HepG2 (cell line): ENCODE data around the gene INF2. TPM values are rescaled to one million over a fixed set of nuclear protein-coding genes. Genes with fewer than 3 reads are reported as not detected.
A peak's percentile ranks its signal among the peaks of the same experiment; 100 is the strongest.

Experiments
- HNF4G ChIP-seq, 2 experiments: sonication (generic) in 1 of 2; formaldehyde crosslinking in 1 of 2; IDR thresholded peaks; 2 replicates each; pipeline versions ENCODE4 v1.4.0 to v1.6.1; 2011 to 2020; ENCODE audit warnings: borderline replicate concordance in 2 of 2, low read depth in 2 of 2, mild to moderate bottlenecking in 2 of 2, low read length in 1 of 2, missing genetic modification reagents in 1 of 2, moderate library complexity in 1 of 2
- HOXA3 ChIP-seq: sonication (generic); formaldehyde crosslinking; IDR thresholded peaks from 2 replicates; pipeline ENCODE4 v1.5.0; 2020; ENCODE audit warnings: missing genetic modification reagents
- KMT2A ChIP-seq: sonication (generic); formaldehyde crosslinking; IDR thresholded peaks from 2 replicates; pipeline ENCODE4 v1.4.0; 2020; ENCODE audit warnings: missing genetic modification reagents
- SAFB2 ChIP-seq: sonication (generic); formaldehyde crosslinking; IDR thresholded peaks from 2 replicates; pipeline ENCODE4 v1.5.1; 2020; ENCODE audit warnings: missing genetic modification reagents, low read depth, mild to moderate bottlenecking, borderline replicate concordance
- SALL2 ChIP-seq: sonication (generic); formaldehyde crosslinking; IDR thresholded peaks from 2 replicates; pipeline ENCODE4 v1.8.1; 2023; ENCODE audit warnings: mild to moderate bottlenecking, missing genetic modification reagents, inconsistent platforms
- SMYD3 ChIP-seq: sonication (generic); formaldehyde crosslinking; IDR thresholded peaks from 2 replicates; pipeline ENCODE4 v1.8.1; 2023; ENCODE audit warnings: mild to moderate bottlenecking, missing genetic modification reagents
- SP4 ChIP-seq: sonication (generic); formaldehyde crosslinking; IDR thresholded peaks from 2 replicates; pipeline ENCODE4 v1.8.1; 2023; ENCODE audit warnings: mild to moderate bottlenecking, missing genetic modification reagents
- ZBTB46 ChIP-seq: sonication (generic); formaldehyde crosslinking; IDR thresholded peaks from 2 replicates; pipeline ENCODE4 v1.4.0; 2020; ENCODE audit warnings: mild to moderate bottlenecking, missing genetic modification reagents, borderline replicate concordance
- ZNF558 ChIP-seq: sonication (generic); formaldehyde crosslinking; IDR thresholded peaks from 2 replicates; pipeline ENCODE4 v1.9.0; 2022; ENCODE audit warnings: mild to moderate bottlenecking, missing genetic modification reagents, borderline replicate concordance
- ZSCAN21 ChIP-seq: sonication (generic); formaldehyde crosslinking; IDR thresholded peaks from 2 replicates; pipeline ENCODE4 v1.8.0; 2022; ENCODE audit warnings: mild to moderate bottlenecking, missing genetic modification reagents, moderate library complexity, borderline replicate concordance
- polyA plus RNA-seq, 8 experiments: library from polyadenylated mRNA; depleted of rRNA in 3 of 8; stranded (reverse) in 7 of 8; unstranded in 1 of 8; fragments of >200 nt; fragmentation: Illumina TruSeq in 4 of 8; extraction: Trizol in 4 of 8; gene quantifications; 2 replicates each; pipeline versions ENCODE4 v1.2.1 to v1.2.3, GENCODE V29; 2011 to 2016; ENCODE audit warnings: low read depth in 4 of 8, missing spikeins in 1 of 8, mixed read lengths in 1 of 8; ENCODE audit not compliant: insufficient read depth in 1 of 8
- total RNA-seq, 5 experiments: library from RNA; depleted of rRNA; stranded (reverse); fragments of >200 nt; fragmentation: Illumina TruSeq; extraction: Trizol; gene quantifications; 2 replicates each; pipeline ENCODE4 v1.2.3, GENCODE V29; 2016; ENCODE audit warnings: low read depth in 1 of 5
- TF ChIP-seq, protein P1 (sequence below): sonication (generic); formaldehyde crosslinking; IDR thresholded peaks from 2 replicates; pipeline ENCODE4 v1.4.0; 2020; ENCODE audit warnings: missing genetic modification reagents
- TF ChIP-seq, protein P2 (sequence below): sonication (generic); formaldehyde crosslinking; IDR thresholded peaks from 2 replicates; pipeline ENCODE4 v1.8.0; 2022; ENCODE audit warnings: mild to moderate bottlenecking, missing genetic modification reagents; ENCODE audit not compliant: insufficient replicate concordance
- TF ChIP-seq, protein P3 (sequence below): sonication (generic); formaldehyde crosslinking; IDR thresholded peaks from 2 replicates; pipeline ENCODE4 v1.5.1; 2020; ENCODE audit warnings: mild to moderate bottlenecking, missing genetic modification reagents, borderline replicate concordance
- TF ChIP-seq, protein P4 (sequence below): sonication (generic); formaldehyde crosslinking; IDR thresholded peaks from 2 replicates; pipeline ENCODE4 v1.5.1; 2020; ENCODE audit warnings: missing genetic modification reagents, mild to moderate bottlenecking, borderline replicate concordance

INF2 gene
- total and polyA plus RNA-seq, 2 of the 13 experiments (the other 11 are each of a cell fraction or from before 2014, with no cell fraction given): 16.4 to 26.4 TPM

GRCh38 chr14:104723651-104724406 lies 34.4 kb downstream of the INF2 start, which contains the start of gene ADSS1 (continued):
- TF ChIP-seq, protein P1, sequence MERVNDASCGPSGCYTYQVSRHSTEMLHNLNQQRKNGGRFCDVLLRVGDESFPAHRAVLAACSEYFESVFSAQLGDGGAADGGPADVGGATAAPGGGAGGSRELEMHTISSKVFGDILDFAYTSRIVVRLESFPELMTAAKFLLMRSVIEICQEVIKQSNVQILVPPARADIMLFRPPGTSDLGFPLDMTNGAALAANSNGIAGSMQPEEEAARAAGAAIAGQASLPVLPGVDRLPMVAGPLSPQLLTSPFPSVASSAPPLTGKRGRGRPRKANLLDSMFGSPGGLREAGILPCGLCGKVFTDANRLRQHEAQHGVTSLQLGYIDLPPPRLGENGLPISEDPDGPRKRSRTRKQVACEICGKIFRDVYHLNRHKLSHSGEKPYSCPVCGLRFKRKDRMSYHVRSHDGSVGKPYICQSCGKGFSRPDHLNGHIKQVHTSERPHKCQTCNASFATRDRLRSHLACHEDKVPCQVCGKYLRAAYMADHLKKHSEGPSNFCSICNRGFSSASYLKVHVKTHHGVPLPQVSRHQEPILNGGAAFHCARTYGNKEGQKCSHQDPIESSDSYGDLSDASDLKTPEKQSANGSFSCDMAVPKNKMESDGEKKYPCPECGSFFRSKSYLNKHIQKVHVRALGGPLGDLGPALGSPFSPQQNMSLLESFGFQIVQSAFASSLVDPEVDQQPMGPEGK (CRISPR knock-in tag): peak; percentile 79
- TF ChIP-seq SP4 (CRISPR knock-in tag): peak; percentile 72
- no peak for TF ChIP-seq SAFB2
- TF ChIP-seq HNF4G (IDR thresholded peaks at IDR 0.05; ENCODE audit: borderline replicate concordance, low read depth, low read length): peak; percentile 49; the same call in 1 of the 2 replicates
- TF ChIP-seq HNF4G (CRISPR knock-in tag; IDR thresholded peaks at IDR 0.05; ENCODE audit: borderline replicate concordance, low read depth): 0 out of 2 replicates have a peak, but pooled peaks have one; percentile 39
- TF ChIP-seq SALL2 (CRISPR knock-in tag): peak; percentile 56; the same call in 1 of the 2 replicates
- TF ChIP-seq HOXA3 (CRISPR knock-in tag): peak; percentile 27; the same call in 1 of the 2 replicates
- TF ChIP-seq SMYD3 (CRISPR knock-in tag): no peak
- TF ChIP-seq ZSCAN21 (CRISPR knock-in tag): no peak; the same call in 1 of the 2 replicates
- TF ChIP-seq ZBTB46 (CRISPR knock-in tag): no peak
- TF ChIP-seq KMT2A (CRISPR knock-in tag): 0 out of 2 replicates have a peak, but pooled peaks have one; percentile 35
- TF ChIP-seq ZNF558 (CRISPR knock-in tag): 0 out of 2 replicates have a peak, but pooled peaks have one; percentile 24
- TF ChIP-seq, protein P2, sequence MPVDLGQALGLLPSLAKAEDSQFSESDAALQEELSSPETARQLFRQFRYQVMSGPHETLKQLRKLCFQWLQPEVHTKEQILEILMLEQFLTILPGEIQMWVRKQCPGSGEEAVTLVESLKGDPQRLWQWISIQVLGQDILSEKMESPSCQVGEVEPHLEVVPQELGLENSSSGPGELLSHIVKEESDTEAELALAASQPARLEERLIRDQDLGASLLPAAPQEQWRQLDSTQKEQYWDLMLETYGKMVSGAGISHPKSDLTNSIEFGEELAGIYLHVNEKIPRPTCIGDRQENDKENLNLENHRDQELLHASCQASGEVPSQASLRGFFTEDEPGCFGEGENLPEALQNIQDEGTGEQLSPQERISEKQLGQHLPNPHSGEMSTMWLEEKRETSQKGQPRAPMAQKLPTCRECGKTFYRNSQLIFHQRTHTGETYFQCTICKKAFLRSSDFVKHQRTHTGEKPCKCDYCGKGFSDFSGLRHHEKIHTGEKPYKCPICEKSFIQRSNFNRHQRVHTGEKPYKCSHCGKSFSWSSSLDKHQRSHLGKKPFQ (CRISPR knock-in tag): no peak
- TF ChIP-seq, protein P3, sequence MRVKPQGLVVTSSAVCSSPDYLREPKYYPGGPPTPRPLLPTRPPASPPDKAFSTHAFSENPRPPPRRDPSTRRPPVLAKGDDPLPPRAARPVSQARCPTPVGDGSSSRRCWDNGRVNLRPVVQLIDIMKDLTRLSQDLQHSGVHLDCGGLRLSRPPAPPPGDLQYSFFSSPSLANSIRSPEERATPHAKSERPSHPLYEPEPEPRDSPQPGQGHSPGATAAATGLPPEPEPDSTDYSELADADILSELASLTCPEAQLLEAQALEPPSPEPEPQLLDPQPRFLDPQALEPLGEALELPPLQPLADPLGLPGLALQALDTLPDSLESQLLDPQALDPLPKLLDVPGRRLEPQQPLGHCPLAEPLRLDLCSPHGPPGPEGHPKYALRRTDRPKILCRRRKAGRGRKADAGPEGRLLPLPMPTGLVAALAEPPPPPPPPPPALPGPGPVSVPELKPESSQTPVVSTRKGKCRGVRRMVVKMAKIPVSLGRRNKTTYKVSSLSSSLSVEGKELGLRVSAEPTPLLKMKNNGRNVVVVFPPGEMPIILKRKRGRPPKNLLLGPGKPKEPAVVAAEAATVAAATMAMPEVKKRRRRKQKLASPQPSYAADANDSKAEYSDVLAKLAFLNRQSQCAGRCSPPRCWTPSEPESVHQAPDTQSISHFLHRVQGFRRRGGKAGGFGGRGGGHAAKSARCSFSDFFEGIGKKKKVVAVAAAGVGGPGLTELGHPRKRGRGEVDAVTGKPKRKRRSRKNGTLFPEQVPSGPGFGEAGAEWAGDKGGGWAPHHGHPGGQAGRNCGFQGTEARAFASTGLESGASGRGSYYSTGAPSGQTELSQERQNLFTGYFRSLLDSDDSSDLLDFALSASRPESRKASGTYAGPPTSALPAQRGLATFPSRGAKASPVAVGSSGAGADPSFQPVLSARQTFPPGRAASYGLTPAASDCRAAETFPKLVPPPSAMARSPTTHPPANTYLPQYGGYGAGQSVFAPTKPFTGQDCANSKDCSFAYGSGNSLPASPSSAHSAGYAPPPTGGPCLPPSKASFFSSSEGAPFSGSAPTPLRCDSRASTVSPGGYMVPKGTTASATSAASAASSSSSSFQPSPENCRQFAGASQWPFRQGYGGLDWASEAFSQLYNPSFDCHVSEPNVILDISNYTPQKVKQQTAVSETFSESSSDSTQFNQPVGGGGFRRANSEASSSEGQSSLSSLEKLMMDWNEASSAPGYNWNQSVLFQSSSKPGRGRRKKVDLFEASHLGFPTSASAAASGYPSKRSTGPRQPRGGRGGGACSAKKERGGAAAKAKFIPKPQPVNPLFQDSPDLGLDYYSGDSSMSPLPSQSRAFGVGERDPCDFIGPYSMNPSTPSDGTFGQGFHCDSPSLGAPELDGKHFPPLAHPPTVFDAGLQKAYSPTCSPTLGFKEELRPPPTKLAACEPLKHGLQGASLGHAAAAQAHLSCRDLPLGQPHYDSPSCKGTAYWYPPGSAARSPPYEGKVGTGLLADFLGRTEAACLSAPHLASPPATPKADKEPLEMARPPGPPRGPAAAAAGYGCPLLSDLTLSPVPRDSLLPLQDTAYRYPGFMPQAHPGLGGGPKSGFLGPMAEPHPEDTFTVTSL (CRISPR knock-in tag): 0 out of 2 replicates have a peak, but pooled peaks have one; percentile 27
- TF ChIP-seq, protein P4, sequence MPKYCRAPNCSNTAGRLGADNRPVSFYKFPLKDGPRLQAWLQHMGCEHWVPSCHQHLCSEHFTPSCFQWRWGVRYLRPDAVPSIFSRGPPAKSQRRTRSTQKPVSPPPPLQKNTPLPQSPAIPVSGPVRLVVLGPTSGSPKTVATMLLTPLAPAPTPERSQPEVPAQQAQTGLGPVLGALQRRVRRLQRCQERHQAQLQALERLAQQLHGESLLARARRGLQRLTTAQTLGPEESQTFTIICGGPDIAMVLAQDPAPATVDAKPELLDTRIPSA: 0 out of 2 replicates have a peak, but pooled peaks have one; percentile 14
